Measurements from ENCODE around the gene WDR86.

The WDR86 gene

GRCh38 chr7:151379193-151379520, 30.7 kb downstream of the WDR86 start:
- no peak for DNase-seq (ENCODE audit: low spot score)

GRCh38 chr7:151378496-151379192, 31.2 kb downstream of the WDR86 start:
- DNase-seq (ENCODE audit: low spot score) = no peak

GRCh38 chr7:151378011-151378410, 31.8 kb downstream of the WDR86 start:
- no peak for DNase-seq (ENCODE audit: low spot score)

GRCh38 chr7:151377406-151377805, 32.4 kb downstream of the WDR86 start:
- DNase-seq (ENCODE audit: low spot score) = no peak

DNA sequence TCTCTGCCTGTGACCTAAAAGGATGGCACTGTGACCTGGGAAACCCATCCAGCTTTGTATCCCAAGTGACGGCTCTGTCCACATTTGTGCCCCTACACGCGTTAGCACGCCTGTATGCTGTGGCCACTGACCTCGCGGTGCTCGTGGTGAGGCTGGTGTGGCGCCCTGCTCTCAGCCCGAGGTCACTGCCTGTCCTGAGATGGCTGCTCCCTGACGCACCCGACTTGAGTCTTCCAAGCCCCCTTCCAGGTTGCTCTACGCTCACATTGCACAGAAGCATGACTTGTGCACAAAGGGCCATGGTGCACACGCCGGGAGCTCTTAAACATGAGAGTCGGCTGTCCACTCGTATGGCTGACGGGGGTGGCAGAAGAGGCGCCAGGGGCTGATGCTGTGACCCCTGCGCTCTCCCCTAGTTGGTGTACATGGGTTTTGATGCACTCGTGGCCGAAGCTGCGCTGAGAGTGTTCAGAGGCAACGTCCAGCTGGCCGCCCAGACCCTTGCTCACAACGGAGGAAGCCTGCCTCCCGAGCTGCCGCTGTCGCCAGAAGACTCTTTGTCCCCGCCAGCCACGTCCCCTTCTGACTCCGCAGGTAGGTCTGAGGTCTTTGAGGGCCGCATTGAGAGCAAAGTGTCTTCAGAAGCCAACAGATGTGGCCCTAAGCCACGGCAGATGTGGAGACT, 33.5 kb downstream of the WDR86 start:
- DNase-seq (ENCODE audit: low spot score) = no peak

GRCh38 chr7:151375530-151376217, 34.2 kb downstream of the WDR86 start:
- DNase-seq (ENCODE audit: low spot score) = no peak

GRCh38 chr7:151374726-151375125, 35.1 kb downstream of the WDR86 start:
- DNase-seq (ENCODE audit: low spot score) = no peak

GRCh38 chr7:151374139-151374538, 35.7 kb downstream of the WDR86 start:
- no peak for DNase-seq (ENCODE audit: low spot score)

GRCh38 chr7:151373599-151373998, 36.2 kb downstream of the WDR86 start:
- no peak for DNase-seq (ENCODE audit: low spot score)

DNA sequence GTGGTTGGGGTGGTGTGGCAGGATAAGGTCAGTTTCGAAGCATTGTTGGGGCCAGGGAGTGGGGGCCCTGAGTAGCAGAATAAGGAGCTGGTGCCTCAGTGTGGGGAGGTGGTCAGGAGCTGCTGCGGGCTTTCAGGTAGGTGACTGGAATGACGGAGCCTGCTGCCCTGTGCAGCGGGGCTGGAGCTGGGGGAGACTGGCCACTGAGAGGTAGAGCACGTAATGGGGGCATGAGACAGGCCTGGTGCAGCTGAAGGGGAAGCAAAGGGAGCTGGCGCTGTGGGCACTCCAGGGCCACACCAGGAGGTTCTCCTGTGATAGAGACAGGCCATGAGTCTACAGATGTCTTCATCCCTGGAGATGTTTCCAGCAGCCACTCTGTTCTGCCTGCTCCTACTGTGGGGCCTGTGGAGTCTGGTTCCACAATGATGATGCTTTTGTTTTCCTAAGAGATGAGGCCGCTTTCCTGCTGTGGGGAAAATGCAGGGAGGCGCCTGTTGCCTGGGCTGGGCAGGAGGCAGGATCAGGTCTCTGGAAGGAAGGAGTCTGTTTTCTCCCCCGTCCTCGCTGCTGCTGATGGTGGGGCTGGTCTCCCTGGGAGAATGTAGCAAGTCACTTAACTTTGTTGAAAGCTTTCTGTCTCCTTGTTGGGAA, 37.1 kb downstream of the WDR86 start:
- no peak for DNase-seq (ENCODE audit: low spot score)

DNA sequence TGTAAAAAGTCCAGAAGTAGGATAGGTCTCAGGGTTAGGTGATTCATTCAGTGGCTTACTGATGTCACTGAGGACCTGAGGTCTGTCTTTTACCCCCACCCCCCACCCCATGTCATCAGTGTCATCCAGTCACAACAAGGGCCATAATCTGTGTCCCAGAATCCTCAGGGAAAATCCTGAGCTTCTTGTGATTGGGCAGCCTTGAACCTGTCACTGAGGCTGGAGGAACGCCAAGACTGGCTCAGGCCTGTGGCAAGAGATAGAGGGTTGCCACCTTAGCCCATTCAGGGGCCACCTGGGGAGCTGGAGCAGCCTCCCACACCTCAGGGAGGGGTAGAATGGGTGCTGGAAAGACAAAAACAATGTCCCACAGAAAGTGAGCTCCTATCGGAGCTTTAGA, 38.6 kb downstream of the WDR86 start:
- no peak for DNase-seq (ENCODE audit: low spot score)

DNA sequence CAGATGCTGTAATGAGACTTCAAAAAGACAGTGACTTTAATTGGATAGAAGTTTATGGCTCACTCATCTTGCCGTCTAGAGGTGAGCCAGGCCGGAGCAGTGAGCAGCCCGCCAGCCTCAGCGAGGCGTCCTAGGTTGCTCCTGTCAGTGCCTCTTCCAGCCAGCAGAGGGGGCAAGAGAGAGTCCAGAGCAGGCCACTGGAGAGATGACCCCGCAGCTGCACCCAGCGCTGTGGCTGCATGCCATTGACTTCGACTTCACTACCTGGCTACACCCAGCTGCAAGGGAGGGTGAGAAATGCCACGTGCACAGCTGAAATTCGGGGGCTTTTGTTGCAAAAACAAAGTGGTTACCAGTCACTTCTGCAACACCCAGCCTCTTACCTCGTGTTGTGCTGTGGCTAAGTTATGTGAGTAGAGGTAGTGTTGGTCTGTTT, 41.7 kb downstream of the WDR86 start:
- DNase-seq (ENCODE audit: low spot score) = peak; percentile 77

- DNase-seq (ENCODE audit: low spot score) = peak; percentile 16
Measured at GRCh38 chr7:151367284-151367683, 42.6 kb downstream of the WDR86 start.

DNA sequence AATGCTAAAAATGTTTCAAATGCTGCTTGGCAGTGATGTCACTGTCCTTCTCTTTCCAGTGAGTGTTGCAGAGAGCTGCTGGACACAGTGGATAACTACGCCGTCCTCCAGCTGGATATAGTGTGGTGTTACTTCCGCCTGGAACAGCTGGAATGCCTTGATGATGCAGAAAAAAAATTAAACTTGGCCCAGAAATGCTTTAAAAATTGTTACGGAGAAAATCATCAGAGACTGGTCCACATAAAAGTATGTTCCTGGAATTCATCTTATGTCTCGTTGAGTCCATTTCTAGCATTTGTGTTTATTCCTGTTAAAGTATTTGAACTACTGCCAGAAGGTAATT, 43.0 kb downstream of the WDR86 start:
- DNase-seq (ENCODE audit: low spot score) = peak; percentile 45

DNA sequence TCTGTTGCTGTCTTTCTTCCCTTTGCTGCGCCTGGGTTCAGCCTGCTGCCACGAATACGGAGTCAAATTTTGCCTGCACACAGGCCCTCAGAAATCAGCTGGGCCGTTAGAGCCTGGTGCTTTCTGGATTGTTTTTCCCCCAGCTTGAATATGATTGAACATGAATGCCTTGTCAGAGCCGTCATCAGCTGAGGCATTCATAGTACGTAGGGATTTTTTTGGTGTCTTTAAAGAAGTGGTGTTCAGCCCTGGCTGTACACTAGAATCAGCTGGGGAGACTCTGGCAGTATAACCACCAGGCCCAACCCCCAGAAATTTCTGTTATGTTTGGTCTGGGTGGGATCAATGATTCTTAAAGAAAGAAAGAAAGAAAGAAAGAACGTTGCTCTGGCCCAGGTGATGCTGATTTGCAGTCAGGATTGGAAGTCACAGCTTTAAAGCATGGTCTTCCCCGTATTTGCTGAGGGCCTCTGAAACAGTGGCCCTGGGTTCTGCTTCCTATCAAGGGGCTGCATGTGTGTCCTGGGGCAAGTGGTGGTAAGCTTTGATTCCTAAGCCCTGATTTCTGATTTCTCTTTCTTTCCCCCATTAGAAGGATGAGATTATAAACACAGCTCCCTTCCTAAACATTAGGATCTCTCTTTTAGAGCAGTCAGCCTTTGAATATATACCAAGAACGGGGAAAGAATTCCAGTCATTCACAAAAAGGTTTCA, 43.5 kb downstream of the WDR86 start:
- no peak for DNase-seq (ENCODE audit: low spot score)

GRCh38 chr7:151363182-151363581, 46.7 kb downstream of the WDR86 start:
- no peak for DNase-seq (ENCODE audit: low spot score)

DNA sequence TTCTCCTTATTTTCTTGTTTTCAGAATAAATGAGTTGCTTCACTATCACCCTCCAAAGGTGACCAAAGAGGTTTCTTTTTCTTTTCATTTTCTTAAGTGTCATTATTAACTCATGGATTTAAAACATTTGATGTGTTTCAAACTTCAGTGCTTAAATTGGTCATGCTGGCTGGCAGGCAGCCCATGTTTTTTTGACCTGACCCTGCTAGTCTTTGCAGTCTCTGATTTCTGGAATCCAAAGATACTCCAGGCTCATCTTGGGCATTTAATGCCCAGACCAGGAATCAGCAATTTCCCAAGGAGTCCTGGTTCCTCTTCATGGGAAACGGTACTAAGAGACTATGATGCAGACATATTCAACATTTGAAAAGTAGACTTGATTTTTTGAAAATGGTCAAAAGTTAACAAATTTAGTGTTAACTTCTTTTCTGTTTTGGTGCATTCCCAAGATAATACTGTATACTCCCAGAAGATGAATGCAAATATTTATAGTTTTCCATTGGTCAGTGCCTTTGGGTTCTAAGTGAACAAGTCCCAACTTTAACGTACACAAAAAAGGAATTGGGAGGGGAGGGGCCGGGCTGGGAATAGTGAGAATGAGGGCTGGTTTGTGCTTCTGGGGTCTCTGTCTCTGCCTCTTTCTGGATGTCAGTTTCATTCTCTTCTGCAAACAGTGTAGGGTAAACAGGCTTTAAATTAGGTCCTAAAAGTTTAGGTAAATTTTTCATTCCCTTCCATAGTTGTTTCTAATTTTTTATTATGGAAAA, 48.5 kb downstream of the WDR86 start:
- DNase-seq (ENCODE audit: low spot score) = no peak

GRCh38 chr7:151352512-151352911, 57.3 kb downstream of the WDR86 start:
- DNase-seq (ENCODE audit: low spot score) = no peak

- no peak for DNase-seq (ENCODE audit: low spot score)
Measured at GRCh38 chr7:151351967-151352366, 57.9 kb downstream of the WDR86 start.

GRCh38 chr7:151351027-151351426, 58.8 kb downstream of the WDR86 start:
- no peak for DNase-seq (ENCODE audit: low spot score)

DNA sequence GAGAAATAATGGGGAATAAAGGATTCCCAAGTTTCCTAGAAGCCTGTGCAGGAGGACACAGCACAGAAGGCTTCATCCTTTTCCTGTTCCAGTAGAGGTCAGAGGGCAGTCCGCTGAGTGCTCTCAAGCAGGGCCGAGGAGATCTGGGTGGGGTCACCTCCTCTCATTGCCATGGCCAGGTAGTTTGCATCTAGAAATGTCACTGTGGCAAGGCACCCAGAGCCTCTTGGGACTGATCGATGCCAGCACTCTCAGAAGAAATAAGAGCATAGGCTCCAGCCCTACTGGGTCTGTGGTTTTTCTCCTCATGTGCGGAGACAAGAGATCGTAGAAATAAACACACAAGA, 60.4 kb downstream of the WDR86 start:
- DNase-seq (ENCODE audit: low spot score) = no peak

- no peak for DNase-seq (ENCODE audit: low spot score)
Measured at GRCh38 chr7:151348970-151349369, 60.9 kb downstream of the WDR86 start.

Measured in hepatic stellate cell (primary cell).